Right ventricle myocardium inferior (tissue), 1 donor: ENCODE data around the gene RBKS. TPM values are rescaled to one million over a fixed set of nuclear protein-coding genes. Genes with fewer than 3 reads are reported as not detected.

Experiments used
- ATAC-seq: fragments of 200-7000 bp; cut with Tn5 transposase; one replicate; pipeline ENCODE4 v1.9.1; 2020; ENCODE audit warnings: mild to moderate bottlenecking, moderate library complexity
- DNase-seq: peaks from one replicate; pipeline ENCODE4 v3.0.0; 2021; ENCODE audit errors: missing footprints
- intact Hi-C: fragments of 100-400 bp; cut with DNase I; formaldehyde crosslinking; loops from one replicate; pipeline ENCODE4 v1.11.0; 2022
- total RNA-seq: library from RNA; stranded (reverse); fragmentation: NEBNext Ultra II Directional; extraction: Animal tissue kit (Norgen Biotek cat#: 25700); gene quantifications from one replicate; pipeline ENCODE4 v1.2.1, GENCODE V29; 2021
- donor health status: DM: no; HTN: yes; CAD: no; lungs with severe emphysema.

The RBKS gene
- total RNA-seq, 1 donor from 2014 or later: 4.0 TPM

DNA sequence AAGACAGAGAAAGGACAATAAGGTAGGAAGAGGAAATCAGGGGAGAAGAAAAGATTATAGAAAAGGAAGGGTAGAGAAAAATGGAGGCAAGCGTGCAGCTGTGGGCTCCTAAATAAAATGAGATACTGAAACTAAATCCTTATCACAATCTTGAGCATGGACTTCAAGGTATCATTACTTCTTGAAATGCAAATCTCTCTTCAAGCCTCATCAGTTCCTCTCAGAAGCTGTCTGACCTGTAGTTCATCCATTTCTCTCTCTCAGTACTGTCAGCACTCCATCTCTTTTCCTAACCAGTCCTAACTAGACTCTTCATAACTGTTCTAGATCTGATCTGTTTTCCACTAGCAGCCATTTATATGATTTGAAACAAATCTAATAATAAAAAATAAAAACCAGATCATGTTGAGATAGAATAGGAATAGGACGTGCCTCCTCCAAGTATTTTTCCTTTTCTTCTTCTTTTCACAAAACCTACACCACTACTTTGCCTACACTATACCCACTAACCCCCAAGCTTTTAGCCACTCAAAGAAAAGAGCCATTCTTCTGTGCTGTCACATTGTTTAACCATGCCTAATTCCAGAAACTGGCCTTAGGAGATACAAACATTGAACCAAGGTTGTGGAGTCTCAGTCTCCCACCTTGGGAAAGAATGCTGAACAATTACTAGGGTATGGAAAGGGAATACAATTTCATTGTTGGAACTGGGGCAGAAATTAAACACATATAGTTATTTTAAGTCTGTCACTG lies 21.4 kb upstream of the RBKS start:
- intact Hi-C loops: loop anchor here (5.0 kb wide), 1 partner anchor 486 kb away; no protein-coding TSS in a partner anchor
- ATAC-seq: no peak
- DNase-seq: no peak

DNA sequence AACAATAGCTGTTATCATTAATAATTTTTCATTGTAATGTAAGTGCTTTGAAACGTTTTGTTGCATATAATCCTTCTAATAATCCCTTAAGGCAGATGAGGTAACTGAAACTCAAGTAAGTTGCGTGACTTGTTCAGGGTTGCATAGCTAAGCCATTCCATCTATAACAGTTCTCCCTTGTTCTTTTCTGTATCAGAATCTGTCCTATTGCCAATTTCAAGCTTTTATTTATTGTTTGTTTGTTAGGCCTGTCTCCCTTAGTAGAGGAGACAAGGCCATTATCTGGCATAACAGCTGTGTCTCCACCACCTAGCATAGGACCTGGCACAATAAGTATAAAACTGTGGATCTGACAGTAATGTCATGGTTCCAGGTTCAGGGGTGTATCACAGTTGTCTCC lies 19.7 kb upstream of the RBKS start:
- no peak for ATAC-seq
- intact Hi-C loops: loop anchor here (5.0 kb wide), 1 partner anchor 487 kb away; no protein-coding TSS in a partner anchor
- DNase-seq: no peak

DNA sequence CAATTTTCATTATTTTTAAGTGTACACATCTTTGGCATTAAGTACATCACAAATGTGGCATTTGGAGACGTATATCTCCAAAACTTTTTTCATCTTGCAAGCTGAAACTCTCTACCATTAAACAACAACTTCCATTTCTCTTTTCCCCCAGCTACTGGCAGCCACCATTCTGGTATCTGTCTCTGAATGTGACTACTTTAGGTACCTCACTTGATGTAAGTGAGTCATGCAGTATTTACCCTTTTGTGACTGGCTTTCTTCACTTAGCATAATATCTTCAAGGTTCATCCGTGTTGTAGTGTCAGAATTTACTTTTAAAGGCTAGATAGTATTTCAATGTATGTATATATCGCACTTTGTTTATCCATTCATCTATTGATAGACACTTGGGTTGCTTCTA lies 17.4 kb upstream of the RBKS start:
- intact Hi-C loops: no loop called here
- DNase-seq (no peak), ATAC-seq (no peak)

DNA sequence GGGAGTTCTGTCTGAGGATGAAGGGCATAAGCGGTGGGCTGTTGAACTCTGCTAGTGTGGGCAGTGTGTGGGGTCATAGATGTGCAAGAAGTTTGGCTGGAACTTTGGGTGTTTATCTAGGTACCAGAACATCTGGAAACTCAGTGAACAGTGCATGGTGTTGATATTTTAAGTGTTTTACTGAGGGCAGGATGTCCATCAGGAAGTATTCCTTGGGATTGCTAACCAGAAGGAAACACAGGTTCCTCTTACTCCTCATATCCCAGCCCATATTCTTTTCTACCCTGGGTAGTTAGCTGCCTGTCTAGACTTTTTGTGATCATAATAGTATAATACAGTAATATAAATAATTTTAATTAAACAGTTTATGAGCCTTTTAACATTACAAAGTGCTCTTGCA lies 15.9 kb upstream of the RBKS start:
- intact Hi-C loops: no loop called here
- ATAC-seq (no peak), DNase-seq (no peak)

GRCh38 chr2:27904405-27904665 lies 14.1 kb upstream of the RBKS start:
- intact Hi-C loops: no loop called here
- no peak for ATAC-seq
- no peak for DNase-seq

GRCh38 chr2:27903649-27904404 lies 13.6 kb upstream of the RBKS start:
- intact Hi-C loops: no loop called here
- ATAC-seq: no peak
- no peak for DNase-seq

GRCh38 chr2:27903018-27903417 lies 12.8 kb upstream of the RBKS start:
- intact Hi-C loops: no loop called here
- DNase-seq (no peak), ATAC-seq (no peak)

DNA sequence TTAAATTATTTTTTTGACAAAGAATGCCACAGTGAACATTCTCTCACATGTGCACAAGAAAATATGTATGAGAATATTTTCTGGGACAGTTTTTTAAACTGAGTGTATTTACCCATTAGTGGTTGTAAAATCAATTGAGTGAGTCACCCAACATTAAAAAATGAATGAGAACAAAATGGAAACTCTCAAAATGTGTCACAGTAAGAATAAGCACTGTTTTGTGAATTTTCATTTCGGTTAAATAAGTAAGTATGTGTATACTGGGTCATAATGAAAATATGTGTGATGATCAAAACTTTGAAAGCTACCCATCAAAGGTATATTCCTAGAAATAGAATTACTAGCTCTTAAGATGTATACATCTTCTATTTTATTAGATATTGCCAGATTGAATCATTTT lies 11.9 kb upstream of the RBKS start:
- ATAC-seq (no peak), DNase-seq (no peak)
- intact Hi-C loops: no loop called here

DNA sequence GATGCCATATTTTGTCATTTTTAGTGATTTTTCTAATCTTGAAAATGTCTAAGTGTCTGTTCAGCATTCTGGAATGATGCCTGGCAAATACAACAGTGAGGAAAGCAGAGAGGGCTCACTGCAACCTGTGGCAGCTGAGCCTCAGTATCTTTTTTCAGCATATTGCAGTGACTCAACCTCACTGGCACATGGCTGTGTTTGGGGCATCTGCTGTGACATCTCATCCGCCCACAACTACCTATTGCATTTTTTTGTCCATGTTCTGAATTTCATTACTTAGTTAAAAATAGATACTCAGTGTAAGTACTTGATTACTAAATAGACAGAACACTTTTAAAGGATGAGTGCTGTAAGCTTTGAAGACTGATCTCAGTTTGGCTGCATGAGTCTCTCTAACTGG lies 11.0 kb upstream of the RBKS start:
- no peak for DNase-seq

GRCh38 chr2:27897717-27898116 lies 7.5 kb upstream of the RBKS start:
- intact Hi-C loops: loop anchor here (10.0 kb wide), 1 partner anchor 137 kb away; no protein-coding TSS in a partner anchor
- DNase-seq: no peak
- ATAC-seq: no peak

More for the DNA sequence above, 11.0 kb upstream of the RBKS start:
- ATAC-seq: no peak
- intact Hi-C loops: no loop called here

- intact Hi-C loops: loop anchor here (5.0 to 10.0 kb wide), 3 partner anchors 59 to 142 kb away; partner anchors contain the start of gene MRPL33
- DNase-seq: no peak
- ATAC-seq: no peak
Observed at GRCh38 chr2:27893006-27893405, 2.8 kb upstream of the RBKS start.

GRCh38 chr2:27891673-27892105 lies 1.5 kb upstream of the RBKS start:
- DNase-seq: no peak
- ATAC-seq: no peak
- intact Hi-C loops: loop anchor here (5.0 to 10.0 kb wide), 3 partner anchors 61 to 143 kb away; partner anchors contain the start of gene MRPL33

DNA sequence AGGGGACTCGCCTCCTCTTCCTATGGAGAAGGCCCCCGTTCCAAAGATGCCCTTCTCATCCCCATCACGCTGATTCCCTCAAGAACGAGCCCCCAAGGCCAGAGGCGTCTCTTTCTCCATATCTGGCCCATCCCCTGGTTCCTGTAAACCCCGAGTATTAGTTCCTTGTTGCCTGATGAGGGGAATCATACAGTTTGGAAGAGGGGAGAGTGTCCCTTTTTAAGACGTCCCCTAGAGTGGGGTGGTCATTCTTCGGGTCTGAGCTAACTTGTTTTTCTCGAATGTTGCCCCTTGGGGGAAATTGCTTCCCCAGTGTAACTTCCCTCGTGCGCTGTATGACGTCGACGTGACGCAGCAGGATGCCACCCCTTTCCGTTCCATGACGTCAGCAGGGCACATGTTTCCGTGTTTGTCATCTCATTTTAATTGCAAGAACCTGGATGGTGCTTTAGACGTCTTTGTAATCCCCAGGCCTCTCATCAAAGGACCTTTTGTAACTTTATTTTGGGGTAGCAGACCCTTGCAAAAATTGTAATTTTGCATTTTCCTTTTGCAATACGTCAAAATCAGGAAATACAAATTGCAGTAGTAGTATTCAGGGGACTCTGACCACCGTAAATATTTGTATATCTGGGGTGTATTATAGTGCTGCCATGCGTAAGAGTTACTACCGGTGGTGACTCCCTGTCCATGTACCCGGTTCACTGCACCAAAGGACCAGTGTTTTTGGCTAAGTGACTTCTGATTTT lies 911 bp upstream of the RBKS start:
- peak; percentile 90 for DNase-seq
- intact Hi-C loops: loop anchor here (1.0 to 10.0 kb wide), 4 partner anchors 61 to 502 kb away; partner anchors contain the start of gene MRPL33
- ATAC-seq: peak; percentile 30

- intact Hi-C loops: loop anchor here (1.0 to 10.0 kb wide), 4 partner anchors 63 to 504 kb away; partner anchors contain the start of gene MRPL33
- no peak for ATAC-seq
- DNase-seq: no peak
Observed at GRCh38 chr2:27889774-27890145, 427 bp downstream of the RBKS start.

GRCh38 chr2:27888790-27889189 lies 1.4 kb downstream of the RBKS start:
- no peak for ATAC-seq
- intact Hi-C loops: no loop called here
- no peak for DNase-seq

DNA sequence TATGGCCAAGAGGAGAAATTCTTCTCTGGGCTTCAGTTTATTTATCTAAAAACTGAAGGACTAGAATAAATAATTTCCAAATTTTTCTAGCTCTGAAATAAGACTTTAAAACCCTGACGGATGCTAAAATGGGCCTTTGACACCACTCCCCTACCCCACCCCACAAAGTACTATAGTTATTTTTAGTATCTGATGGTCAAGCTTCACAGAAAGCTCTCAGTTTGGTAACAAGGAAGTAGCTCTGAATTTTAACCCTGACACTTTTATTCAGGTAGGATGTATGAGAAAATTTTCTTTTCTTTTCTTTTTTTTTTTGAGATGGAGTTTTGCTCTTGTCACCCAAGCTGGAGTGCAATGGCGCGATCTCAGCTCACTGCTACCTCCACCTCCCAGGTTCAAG lies 2.4 kb downstream of the RBKS start:
- DNase-seq (no peak), ATAC-seq (no peak)
- intact Hi-C loops: no loop called here

- intact Hi-C loops: no loop called here
- ATAC-seq (no peak), DNase-seq (no peak)
Observed at GRCh38 chr2:27887111-27887510, 3.1 kb downstream of the RBKS start.

GRCh38 chr2:27886322-27886721 lies 3.9 kb downstream of the RBKS start:
- DNase-seq: no peak
- ATAC-seq: no peak
- intact Hi-C loops: no loop called here

DNA sequence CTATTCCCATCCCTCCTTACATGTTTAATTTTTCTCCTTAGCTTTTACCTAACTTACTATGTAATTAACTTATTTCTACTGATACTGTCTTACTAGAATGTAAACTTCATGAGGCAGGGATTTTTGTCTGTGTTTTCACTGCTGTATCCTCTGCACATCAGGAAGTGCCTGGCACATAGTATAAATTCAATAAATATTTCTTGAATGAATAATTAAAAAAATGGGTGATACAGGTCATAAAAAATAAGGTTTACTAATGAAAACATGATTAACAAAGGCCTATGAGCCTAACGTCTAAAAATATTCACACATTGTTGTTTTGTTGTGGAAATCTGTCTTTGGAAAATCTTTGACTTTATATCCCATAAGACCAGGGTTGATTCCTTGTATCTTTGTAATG lies 4.5 kb downstream of the RBKS start:
- DNase-seq: no peak
- intact Hi-C loops: no loop called here
- ATAC-seq: no peak
